ENCODE measurements around the gene C3AR1.
"Not testable (repeated sequence)": the region's sequence is repeated elsewhere in the genome, so short reads cannot be mapped to it uniquely, and the experiment has no call there.

The C3AR1 gene

DNA sequence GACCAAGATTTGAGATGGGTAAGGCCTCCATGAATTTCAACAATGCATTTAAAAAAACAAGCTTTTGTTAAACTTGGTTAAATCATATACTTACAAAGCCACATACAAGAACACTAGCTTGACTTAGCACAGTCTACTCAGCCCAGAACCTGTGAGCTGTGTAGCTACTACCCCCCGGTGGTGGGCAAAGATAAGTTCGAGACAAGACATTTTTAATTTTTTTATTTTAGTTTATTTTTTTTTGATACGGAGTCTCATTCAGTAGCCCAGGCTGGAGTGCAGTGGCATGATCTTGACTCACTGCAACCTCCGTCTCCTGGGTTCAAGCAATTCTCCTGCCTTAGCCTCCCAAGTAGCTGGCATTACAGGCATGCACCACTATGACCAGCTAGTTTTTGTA is 12.2 kb upstream of the C3AR1 start:
- Mint-ChIP-seq H3K27ac (peak overlapping the region; percentile 70), H3K4me1 (ENCODE audit: low read depth) (peaks cover 46% of the 10 kb centered on the region), H3K4me3 (no peak overlapping the region), H3K36me3 (no peaks in the 10 kb centered on the region), H3K9me3 (ENCODE audit: low read depth) (no peaks in the 10 kb centered on the region), H3K27me3 (no peaks in the 10 kb centered on the region)

DNA sequence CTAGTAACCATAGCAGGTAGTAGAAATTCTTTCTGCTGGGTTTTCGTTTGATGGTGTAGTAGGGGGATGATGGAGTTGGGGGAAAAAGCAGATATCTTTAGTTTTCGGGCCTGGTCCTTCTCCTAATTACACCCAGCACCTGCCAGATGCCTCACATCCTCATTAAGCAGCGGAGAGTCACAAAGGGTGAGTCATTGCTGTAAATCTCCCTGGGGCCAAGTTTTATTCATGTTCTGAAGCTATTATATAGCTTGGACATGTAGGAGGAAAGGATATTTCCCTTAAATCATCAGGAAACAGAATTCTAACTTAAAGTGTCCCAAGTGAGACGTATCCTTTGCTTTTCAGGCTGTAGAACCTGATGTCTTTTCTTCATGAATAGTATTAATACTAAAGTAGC is 11.0 kb upstream of the C3AR1 start:
- no peak overlapping the region for H3K27ac Mint-ChIP-seq
- H3K27me3 Mint-ChIP-seq = no peaks in the 10 kb centered on the region
- H3K9me3 Mint-ChIP-seq (ENCODE audit: low read depth) = no peaks in the 10 kb centered on the region
- H3K4me3 Mint-ChIP-seq = no peak overlapping the region
- peaks cover 40% of the 10 kb centered on the region for H3K4me1 Mint-ChIP-seq (ENCODE audit: low read depth)
- H3K36me3 Mint-ChIP-seq = no peaks in the 10 kb centered on the region

DNA sequence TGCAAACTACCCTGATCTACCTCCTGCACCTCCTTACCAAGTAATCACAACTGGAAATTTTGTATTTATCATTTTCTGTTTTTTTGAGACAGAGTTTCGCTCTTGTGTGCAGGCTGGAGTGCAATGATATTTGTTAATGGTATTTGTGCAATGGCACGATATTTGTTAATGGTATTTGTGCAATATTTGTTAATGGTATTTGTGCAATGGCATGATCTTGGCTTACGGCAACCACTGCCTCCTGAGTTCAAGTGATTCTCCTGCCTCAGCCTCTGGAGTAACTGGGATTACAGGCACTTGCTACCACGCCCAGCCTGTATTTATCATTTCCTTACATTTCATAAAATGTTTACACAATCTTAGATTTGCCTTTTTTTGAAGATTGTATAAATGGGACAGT is 10.2 kb upstream of the C3AR1 start:
- no peak overlapping the region for H3K4me3 Mint-ChIP-seq
- H3K36me3 Mint-ChIP-seq = no peaks in the 10 kb centered on the region

DNA sequence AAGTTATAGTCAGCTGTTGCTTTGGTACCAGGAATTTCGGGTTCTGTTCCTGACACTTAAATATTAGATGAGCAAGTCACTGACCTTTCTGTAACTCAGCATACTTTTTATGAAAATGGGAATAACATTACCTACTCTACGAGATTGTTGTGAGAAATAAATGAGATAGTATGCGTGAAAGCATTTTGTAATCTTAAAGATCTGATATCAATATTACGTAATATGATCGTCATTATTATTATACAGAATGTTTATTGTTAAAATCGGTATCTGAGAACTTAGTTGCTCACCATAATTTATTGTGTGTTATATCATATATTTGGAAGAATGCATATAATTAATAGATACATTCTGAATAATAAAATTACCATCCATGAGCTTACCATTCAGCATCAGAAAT is 9.8 kb upstream of the C3AR1 start:
- H3K36me3 Mint-ChIP-seq = no peaks in the 10 kb centered on the region
- H3K4me3 Mint-ChIP-seq = no peak overlapping the region
- no peaks in the 10 kb centered on the region for H3K9me3 Mint-ChIP-seq (ENCODE audit: low read depth)
- H3K27me3 Mint-ChIP-seq = no peaks in the 10 kb centered on the region
- H3K4me1 Mint-ChIP-seq (ENCODE audit: low read depth) = peaks cover 35% of the 10 kb centered on the region
- no peak overlapping the region for H3K27ac Mint-ChIP-seq

More for the DNA sequence above, 10.2 kb upstream of the C3AR1 start:
- Mint-ChIP-seq H3K27me3 (no peaks in the 10 kb centered on the region), H3K4me1 (ENCODE audit: low read depth) (peaks cover 39% of the 10 kb centered on the region), H3K27ac (no peak overlapping the region), H3K9me3 (ENCODE audit: low read depth) (no peaks in the 10 kb centered on the region)

DNA sequence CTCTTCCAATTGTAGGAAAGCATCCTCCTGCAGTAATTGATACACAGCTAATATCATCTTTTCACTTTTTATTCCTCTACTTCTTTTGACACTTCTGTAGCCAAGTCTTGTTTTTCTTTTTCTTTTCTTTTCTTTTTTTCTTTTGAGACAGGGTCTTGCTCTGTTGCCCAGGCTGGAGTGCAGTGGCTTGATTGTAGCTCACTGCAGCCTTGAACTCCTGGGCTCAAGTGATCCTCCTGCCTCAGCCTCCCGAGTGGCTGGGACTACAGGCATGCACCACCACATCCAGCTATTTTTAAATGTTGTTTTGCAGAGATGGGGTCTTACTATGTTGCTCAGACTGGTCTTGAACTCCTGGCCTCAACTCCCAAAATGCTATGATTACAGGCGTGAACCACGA is 5.7 kb upstream of the C3AR1 start:
- not testable (repeated sequence) for H3K4me3 Mint-ChIP-seq; H3K27ac Mint-ChIP-seq; H3K27me3 Mint-ChIP-seq; H3K9me3 Mint-ChIP-seq (ENCODE audit: low read depth); H3K36me3 Mint-ChIP-seq
- H3K4me1 Mint-ChIP-seq (ENCODE audit: low read depth) = peaks cover 15% of the 10 kb centered on the region

DNA sequence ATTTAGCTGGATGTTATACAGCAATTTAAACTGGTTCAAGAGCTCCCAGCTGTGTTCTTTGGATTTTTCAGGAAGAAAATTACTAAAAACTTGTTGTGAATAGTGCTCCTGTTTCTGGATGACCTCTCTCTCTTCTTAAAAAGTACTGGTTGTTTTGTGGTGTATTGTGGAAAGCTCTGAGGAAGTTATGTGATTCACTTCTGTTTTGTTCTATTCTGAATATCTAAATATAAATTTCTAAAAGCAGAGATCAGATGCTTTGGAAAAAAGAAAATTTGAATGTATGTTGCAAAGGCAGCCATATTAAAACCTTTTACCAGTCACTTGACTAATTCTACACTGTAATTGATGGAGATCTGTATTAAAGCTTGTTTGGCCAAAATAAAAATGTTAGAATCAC is 3.4 kb upstream of the C3AR1 start:
- H3K27ac Mint-ChIP-seq = no peak overlapping the region
- H3K9me3 Mint-ChIP-seq (ENCODE audit: low read depth) = no peaks in the 10 kb centered on the region
- peaks cover 34% of the 10 kb centered on the region for H3K4me1 Mint-ChIP-seq (ENCODE audit: low read depth)
- peaks cover 2% of the 10 kb centered on the region for H3K36me3 Mint-ChIP-seq
- H3K27me3 Mint-ChIP-seq = no peaks in the 10 kb centered on the region
- no peak overlapping the region for H3K4me3 Mint-ChIP-seq

DNA sequence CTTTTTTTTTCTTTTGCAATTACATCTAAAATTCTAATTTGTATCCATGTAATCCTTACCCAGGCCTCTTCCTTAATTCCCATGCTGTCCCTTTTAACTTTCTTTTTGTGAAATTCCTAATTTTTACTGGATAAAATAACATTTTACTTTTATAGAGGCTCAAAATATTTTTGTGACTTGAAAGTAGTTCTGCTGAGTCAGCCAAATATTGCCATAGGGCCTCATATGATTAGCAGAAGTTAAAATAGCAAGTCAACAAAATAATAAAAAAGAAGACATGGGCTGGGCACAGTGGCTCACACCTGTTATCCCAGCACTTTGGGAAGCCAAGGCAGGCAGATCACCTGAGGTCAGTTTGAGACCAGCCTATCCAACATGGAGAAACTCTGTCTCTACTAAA is 2.0 kb downstream of the C3AR1 start:
- no peak overlapping the region for H3K4me3 Mint-ChIP-seq

DNA sequence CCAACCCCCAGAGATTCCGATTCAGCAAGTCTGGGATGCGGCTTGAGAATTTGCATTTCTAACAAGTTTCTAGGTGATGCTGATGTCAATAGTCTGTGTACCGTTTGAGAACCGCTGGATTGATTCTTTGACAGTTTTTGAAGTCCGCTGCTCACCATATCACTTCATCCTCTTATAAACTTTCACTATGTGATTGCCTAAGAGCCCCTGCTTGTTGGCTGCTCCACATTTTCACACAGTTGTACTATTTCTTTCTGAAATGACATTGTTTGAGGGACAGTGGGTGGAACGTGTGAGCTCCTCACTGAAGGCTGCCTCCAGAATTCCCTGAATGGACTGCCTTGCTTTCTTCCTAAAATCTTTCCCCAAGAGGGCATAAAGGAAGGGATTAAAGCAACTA is 7.7 kb downstream of the C3AR1 start:
- peaks cover 8% of the 10 kb centered on the region for H3K36me3 Mint-ChIP-seq
- peaks cover 12% of the 10 kb centered on the region for H3K4me1 Mint-ChIP-seq (ENCODE audit: low read depth)
- H3K27me3 Mint-ChIP-seq = no peaks in the 10 kb centered on the region
- H3K4me3 Mint-ChIP-seq = no peak overlapping the region
- H3K9me3 Mint-ChIP-seq (ENCODE audit: low read depth) = no peaks in the 10 kb centered on the region
- H3K27ac Mint-ChIP-seq = no peak overlapping the region

More for the DNA sequence above, 2.0 kb downstream of the C3AR1 start:
- peaks cover 29% of the 10 kb centered on the region for H3K4me1 Mint-ChIP-seq (ENCODE audit: low read depth)
- H3K27me3 Mint-ChIP-seq = no peaks in the 10 kb centered on the region
- no peaks in the 10 kb centered on the region for H3K36me3 Mint-ChIP-seq
- H3K9me3 Mint-ChIP-seq (ENCODE audit: low read depth) = no peaks in the 10 kb centered on the region
- H3K27ac Mint-ChIP-seq = no peak overlapping the region

DNA sequence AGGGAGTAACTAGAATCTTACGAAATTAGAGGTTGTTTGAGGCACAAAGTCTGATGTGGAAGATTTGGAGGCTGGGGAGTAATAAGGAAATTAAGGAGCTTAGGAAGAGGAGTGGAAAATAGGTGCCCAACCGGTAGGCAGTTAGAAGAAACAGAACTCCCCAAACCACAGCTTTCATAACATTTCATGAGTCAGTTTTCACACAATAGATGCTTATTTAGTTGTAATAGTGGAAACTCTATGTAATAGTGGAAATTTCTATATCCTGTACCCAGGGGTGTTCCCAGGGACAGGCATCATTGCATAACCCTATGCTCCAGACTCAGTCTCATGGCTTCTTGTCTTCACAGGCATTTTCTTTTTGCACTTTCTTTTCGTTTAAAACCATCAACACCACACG is 8.3 kb downstream of the C3AR1 start:
- H3K4me3 Mint-ChIP-seq = no peak overlapping the region
- H3K27ac Mint-ChIP-seq = peak overlapping the region; percentile 19
- H3K36me3 Mint-ChIP-seq = peaks cover 8% of the 10 kb centered on the region
- H3K4me1 Mint-ChIP-seq (ENCODE audit: low read depth) = peaks cover 12% of the 10 kb centered on the region
- H3K27me3 Mint-ChIP-seq = no peaks in the 10 kb centered on the region
- no peaks in the 10 kb centered on the region for H3K9me3 Mint-ChIP-seq (ENCODE audit: low read depth)

DNA sequence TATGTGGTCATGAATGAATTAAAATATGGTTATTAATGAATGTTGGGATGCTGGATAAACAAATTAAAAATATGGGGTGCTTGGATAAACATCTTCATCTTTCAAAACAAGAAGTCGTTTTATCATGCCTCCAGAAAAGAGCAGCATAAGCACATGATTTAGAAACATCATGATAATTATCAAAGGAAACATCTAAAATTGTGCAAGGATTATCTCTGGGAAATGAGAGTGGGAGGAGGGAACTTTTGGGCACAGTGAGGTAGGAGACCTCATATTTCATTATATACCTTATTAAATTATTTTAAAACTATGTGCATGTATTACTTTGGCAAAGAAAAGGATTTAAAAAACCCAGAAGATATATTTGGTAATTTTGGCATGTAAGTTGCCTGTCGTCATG is 8.9 kb downstream of the C3AR1 start:
- Mint-ChIP-seq H3K4me3 (no peak overlapping the region), H3K27ac (no peak overlapping the region), H3K9me3 (ENCODE audit: low read depth) (no peaks in the 10 kb centered on the region), H3K4me1 (ENCODE audit: low read depth) (peaks cover 12% of the 10 kb centered on the region), H3K36me3 (peaks cover 10% of the 10 kb centered on the region), H3K27me3 (no peaks in the 10 kb centered on the region)

DNA sequence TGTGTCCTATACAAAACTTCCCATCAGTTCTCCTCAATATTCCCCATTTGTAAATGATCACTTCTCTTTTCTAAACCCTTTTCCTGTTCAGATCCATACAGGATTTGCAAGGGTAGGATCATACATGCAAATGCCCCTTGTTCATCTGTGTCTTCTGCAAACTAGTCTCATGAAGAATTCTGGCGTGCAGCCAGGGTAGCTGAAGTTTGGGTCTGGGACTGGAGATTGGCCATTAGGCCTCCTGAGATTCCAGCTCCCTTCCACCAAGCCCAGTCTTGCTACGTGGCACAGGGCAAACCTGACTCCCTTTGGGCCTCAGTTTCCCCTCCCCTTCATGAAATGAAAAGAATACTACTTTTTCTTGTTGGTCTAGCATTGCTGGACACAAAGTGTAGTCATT is 11.3 kb downstream of the C3AR1 start:
- Mint-ChIP-seq H3K9me3 (ENCODE audit: low read depth) (no peaks in the 10 kb centered on the region), H3K27me3 (no peaks in the 10 kb centered on the region), H3K4me3 (no peak overlapping the region), H3K27ac (no peak overlapping the region), H3K4me1 (ENCODE audit: low read depth) (peaks cover 9% of the 10 kb centered on the region), H3K36me3 (peaks cover 13% of the 10 kb centered on the region)

DNA sequence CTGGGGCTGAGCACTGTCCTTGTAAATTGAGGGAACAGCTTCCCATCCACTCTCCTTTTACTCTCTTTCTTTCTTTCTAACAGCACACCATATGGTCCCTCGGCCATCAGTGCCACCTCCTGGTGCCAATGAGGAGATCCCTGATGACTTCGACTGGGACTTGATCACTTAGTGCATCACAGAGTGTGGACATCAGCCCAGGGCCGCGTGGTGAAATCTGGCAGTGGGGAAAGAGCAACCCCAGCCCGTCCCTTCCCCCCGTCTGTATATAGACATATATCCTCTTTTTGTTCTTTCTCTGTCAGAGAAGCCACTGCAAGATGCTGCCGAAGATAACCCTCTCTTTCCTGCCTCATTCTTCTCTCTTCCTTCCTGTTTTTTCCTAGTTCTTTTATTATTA is 13.5 kb downstream of the C3AR1 start:
- Mint-ChIP-seq H3K4me1 (ENCODE audit: low read depth) (peaks cover 8% of the 10 kb centered on the region), H3K4me3 (no peak overlapping the region), H3K9me3 (ENCODE audit: low read depth) (no peaks in the 10 kb centered on the region), H3K27ac (no peak overlapping the region), H3K36me3 (peaks cover 21% of the 10 kb centered on the region), H3K27me3 (no peaks in the 10 kb centered on the region)

DNA sequence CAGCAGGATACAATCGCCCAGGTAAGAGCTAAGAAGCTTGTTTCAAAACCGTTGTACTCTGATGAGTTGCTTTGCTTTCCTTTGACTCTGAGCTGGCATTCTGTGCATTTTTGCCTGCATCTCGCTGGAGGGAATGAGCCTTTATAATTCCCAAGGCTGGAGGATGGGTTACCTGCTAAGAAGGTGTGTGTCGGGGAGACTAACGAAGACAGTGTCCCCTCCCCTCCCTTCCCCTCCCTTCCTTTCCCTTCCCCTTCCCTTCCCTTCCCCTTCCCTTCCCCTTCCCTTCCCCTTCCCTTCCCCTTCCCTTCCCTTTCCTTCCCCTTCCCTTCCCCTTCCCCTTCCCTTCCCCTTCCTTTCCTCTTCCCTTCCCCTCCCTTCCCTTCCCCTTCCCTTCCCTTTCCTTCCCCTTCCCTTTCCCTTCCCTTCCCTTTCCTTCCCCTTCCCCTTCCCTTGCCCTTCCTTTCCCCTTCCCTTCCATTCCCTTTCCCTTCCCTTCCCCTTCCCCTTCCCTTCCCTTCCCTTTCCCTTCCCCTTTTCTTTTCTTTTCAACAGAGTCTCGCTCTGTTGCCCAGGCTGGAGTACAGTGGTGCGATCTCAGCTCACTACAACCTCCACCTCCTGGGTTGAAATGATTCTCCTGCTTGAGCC is 15.4 kb downstream of the C3AR1 start:
- Mint-ChIP-seq H3K4me3 (no peak overlapping the region), H3K9me3 (ENCODE audit: low read depth) (no peaks in the 10 kb centered on the region), H3K27me3 (no peaks in the 10 kb centered on the region), H3K27ac (no peak overlapping the region), H3K4me1 (ENCODE audit: low read depth) (peaks cover 13% of the 10 kb centered on the region), H3K36me3 (peaks cover 27% of the 10 kb centered on the region)

DNA sequence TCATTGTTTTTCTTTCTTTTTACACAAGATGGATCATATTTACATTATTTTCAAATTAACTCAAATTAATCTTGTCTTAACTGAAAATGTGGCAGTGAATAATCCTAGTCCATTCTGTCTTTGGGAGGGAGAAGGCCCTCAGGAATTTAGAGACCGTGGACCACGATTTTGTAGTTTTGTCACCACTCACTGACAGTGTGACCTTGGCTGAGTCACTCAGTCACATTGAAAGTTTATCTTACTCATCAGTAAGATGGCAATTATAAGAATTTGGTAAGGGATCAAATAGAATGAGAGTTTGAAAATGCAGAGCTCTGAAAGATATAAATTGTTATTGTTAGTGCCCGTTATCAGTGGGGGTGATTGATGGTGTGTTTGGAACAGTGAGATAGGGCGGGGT is 17.3 kb downstream of the C3AR1 start:
- Mint-ChIP-seq H3K4me1 (ENCODE audit: low read depth) (peaks cover 13% of the 10 kb centered on the region), H3K27ac (no peak overlapping the region), H3K9me3 (ENCODE audit: low read depth) (no peaks in the 10 kb centered on the region), H3K4me3 (no peak overlapping the region), H3K27me3 (no peaks in the 10 kb centered on the region), H3K36me3 (peaks cover 22% of the 10 kb centered on the region)

DNA sequence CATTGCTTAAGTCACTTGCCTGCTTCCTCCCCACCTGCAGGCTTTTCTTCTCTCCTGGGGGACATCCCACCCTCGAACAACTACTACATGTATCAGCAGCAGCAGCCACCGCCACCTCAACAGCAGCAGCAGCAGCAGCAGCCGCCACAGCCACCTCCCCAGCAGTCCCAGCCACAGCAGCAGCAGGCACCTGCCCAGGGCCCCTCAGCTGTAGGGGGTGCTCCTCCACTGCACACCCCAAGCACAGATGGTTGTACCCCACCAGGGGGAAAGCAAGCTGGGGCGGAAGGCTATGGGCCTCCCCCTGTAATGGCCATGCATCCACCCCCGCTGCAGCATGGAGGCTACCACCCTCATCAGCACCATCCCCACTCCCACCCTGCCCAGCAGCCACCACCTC is 18.3 kb downstream of the C3AR1 start:
- peaks cover 22% of the 10 kb centered on the region for H3K36me3 Mint-ChIP-seq
- H3K27me3 Mint-ChIP-seq = no peaks in the 10 kb centered on the region
- no peak overlapping the region for H3K27ac Mint-ChIP-seq
- no peaks in the 10 kb centered on the region for H3K9me3 Mint-ChIP-seq (ENCODE audit: low read depth)
- H3K4me1 Mint-ChIP-seq (ENCODE audit: low read depth) = peaks cover 13% of the 10 kb centered on the region
- no peak overlapping the region for H3K4me3 Mint-ChIP-seq
